ENCODE measurements around the gene UBL7.

DNA sequence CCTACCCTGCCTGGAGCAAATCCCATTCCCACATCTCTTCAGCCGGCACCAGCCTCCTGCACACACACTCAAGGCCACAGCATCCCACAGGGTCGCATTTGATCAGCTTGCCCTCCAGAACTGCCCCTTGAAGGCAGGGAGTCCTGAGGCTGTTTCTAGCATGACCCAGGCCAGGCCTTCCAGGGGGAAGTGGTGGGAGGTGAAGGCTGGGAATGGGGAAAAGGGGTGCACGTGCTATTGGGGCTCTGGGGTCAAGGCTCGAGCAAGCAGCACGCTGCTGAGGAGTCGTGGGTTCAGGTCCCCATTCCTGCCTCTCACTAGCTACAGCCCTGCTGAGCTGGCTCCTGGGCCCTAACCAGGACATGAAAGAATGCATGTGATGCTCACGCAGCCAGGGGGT is 52.1 kb downstream of the UBL7 start:
- TF ChIP-seq CTCF (conservative IDR thresholded peaks at IDR 0.05) (no peak), EZH2 (IDR thresholded peaks at IDR 0.05; ENCODE audit: low read depth) (no peak)
